Stomach (tissue), 4 donors: ENCODE results near the gene LRP3.

Experiments
- CTCF ChIP-seq, 7 experiments: fragments of 450-650 bp in 4 of 7; fragments of 200-600 bp in 3 of 7; sonication (generic) in 3 of 7; IDR thresholded peaks; one replicate each; pipeline ENCODE4 v1.5.1; 2016 to 2019; ENCODE audit warnings: antibody characterized with exemption in 7 of 7, control low read depth in 2 of 7, mild to moderate bottlenecking in 1 of 7
- EP300 ChIP-seq: sonication (generic); formaldehyde crosslinking; IDR thresholded peaks from one replicate; pipeline ENCODE4 v1.6.1; 2017; ENCODE audit warnings: antibody characterized with exemption
- POLR2A ChIP-seq, 4 donors: fragments of 450-650 bp; IDR thresholded peaks; one replicate each; pipeline ENCODE4 v1.6.1; 2016; ENCODE audit warnings: antibody characterized with exemption in 4 of 4, control low read depth in 2 of 4, mild to moderate bottlenecking in 1 of 4, moderate library complexity in 1 of 4
- POLR2AphosphoS5 ChIP-seq, 3 donors: sonication (generic); formaldehyde crosslinking; IDR thresholded peaks; one replicate each; pipeline ENCODE4 v1.6.1; 2016; ENCODE audit warnings: antibody characterized with exemption in 3 of 3

DNA sequence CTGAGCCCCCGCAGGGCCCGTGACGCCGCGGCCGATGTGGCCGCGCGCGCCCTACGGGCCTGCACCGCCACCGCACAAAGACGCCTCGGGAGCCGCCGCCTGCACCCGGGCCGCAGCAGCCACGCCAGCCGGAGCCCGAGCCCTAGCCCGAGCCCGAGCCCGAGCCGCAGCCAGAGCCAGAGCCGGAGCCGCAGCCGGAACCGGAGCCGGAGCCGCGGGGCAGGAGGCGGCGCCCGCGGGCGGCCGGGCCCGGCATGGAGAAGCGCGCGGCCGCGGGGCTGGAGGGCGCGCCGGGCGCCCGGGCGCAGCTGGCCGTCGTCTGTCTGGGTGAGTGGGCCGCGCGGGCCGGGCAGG is 379 bp downstream of the LRP3 start:
- TF ChIP-seq POLR2A (IDR thresholded peaks at IDR 0.05): no peak
- no peak for TF ChIP-seq CTCF (IDR thresholded peaks at IDR 0.05)
- TF ChIP-seq POLR2AphosphoS5 (IDR thresholded peaks at IDR 0.05): no peak
- TF ChIP-seq EP300: no peak
